HUES64 (cell line): ENCODE measurements around the gene GMCL1.
"Not testable (repeated sequence)": the region's sequence is repeated elsewhere in the genome, so short reads cannot be mapped to it uniquely, and the experiment has no call there.

ENCODE experiments used
- H3K27ac ChIP-seq: 2 replicates; pipeline ENCODE4 v1.7.0; 2013; ENCODE audit warnings: low read depth, low read length, inconsistent platforms
- H3K27me3 ChIP-seq: 2 replicates; pipeline ENCODE4 v1.6.1; 2013; ENCODE audit warnings: mild to moderate bottlenecking, low read length; ENCODE audit not compliant: insufficient read depth
- H3K36me3 ChIP-seq: 2 replicates; pipeline ENCODE4 v1.6.1; 2013; ENCODE audit warnings: mild to moderate bottlenecking, low read length; ENCODE audit not compliant: insufficient read depth
- H3K4me1 ChIP-seq: 2 replicates; pipeline ENCODE4 v1.6.1; 2013; ENCODE audit warnings: mild to moderate bottlenecking, low read length, moderate library complexity; ENCODE audit not compliant: insufficient read depth
- H3K4me3 ChIP-seq: 2 replicates; pipeline ENCODE4 v1.5.1; 2013; ENCODE audit warnings: mild to moderate bottlenecking, low read length, moderate library complexity
- H3K9ac ChIP-seq: 2 replicates; pipeline ENCODE4 v1.6.1; 2013; ENCODE audit warnings: mild to moderate bottlenecking, low read depth, low read length
- H3K9me3 ChIP-seq: 2 replicates; pipeline ENCODE4 v1.6.1; 2013; ENCODE audit warnings: low read depth, low read length; ENCODE audit not compliant: insufficient read depth
- WGBS: fragments of 150-250, 120-280 bp; methylation state at CpG from one replicate; pipeline ENCODE4 v1.1.7; 2013; ENCODE audit warnings: missing lambda C conversion rate; 5-methylcytosine and 5-hydroxymethylcytosine counted together

GMCL1 gene

GRCh38 chr2:69863298-69863697 lies 33.8 kb downstream of the GMCL1 start:
- Histone ChIP-seq H3K4me1 (no peaks in the 10 kb centered on the region), H3K27me3 (no peaks in the 10 kb centered on the region), H3K4me3 (no peak overlapping the region), H3K9ac (no peak overlapping the region), H3K9me3 (no peaks in the 10 kb centered on the region), H3K36me3 (peaks cover 71% of the 10 kb centered on the region), H3K27ac (no peak overlapping the region)
- WGBS, result 92% methylated on average over 1 of the region's 1 CpG

- no peaks in the 10 kb centered on the region for H3K9me3 ChIP-seq
- 97% methylated on average over 4 of the region's 4 CpGs for WGBS
- H3K27me3 ChIP-seq, result no peaks in the 10 kb centered on the region
- no peak overlapping the region for H3K4me3 ChIP-seq
- no peaks in the 10 kb centered on the region for H3K4me1 ChIP-seq
- no peak overlapping the region for H3K27ac ChIP-seq
- no peak overlapping the region for H3K9ac ChIP-seq
- H3K36me3 ChIP-seq, result no peaks in the 10 kb centered on the region
These were observed 59.0 kb downstream of the GMCL1 start for GRCh38 chr2:69888451-69888850.

GRCh38 chr2:69889302-69889701 lies 59.8 kb downstream of the GMCL1 start:
- H3K4me3 ChIP-seq, result no peak overlapping the region

GRCh38 chr2:69890881-69891280 lies 61.4 kb downstream of the GMCL1 start:
- Histone ChIP-seq H3K4me1 (no peaks in the 10 kb centered on the region), H3K9me3 (no peaks in the 10 kb centered on the region), H3K27me3 (no peaks in the 10 kb centered on the region), H3K9ac (no peak overlapping the region), H3K27ac (no peak overlapping the region), H3K4me3 (no peak overlapping the region), H3K36me3 (peaks cover 6% of the 10 kb centered on the region)
- no CpG with 5 or more reads among the region's 1 CpG for WGBS

More at GRCh38 chr2:69889302-69889701, 59.8 kb downstream of the GMCL1 start:
- Histone ChIP-seq H3K27ac (no peak overlapping the region), H3K36me3 (no peaks in the 10 kb centered on the region), H3K27me3 (no peaks in the 10 kb centered on the region), H3K9me3 (no peaks in the 10 kb centered on the region), H3K9ac (no peak overlapping the region), H3K4me1 (no peaks in the 10 kb centered on the region)

GRCh38 chr2:69892838-69893424 lies 63.5 kb downstream of the GMCL1 start:
- not testable (repeated sequence) for H3K4me1 ChIP-seq
- peak overlapping the region; percentile 92 for H3K4me3 ChIP-seq

GRCh38 chr2:69893684-69894551 lies 64.5 kb downstream of the GMCL1 start, which contains the start of gene SNRNP27:
Gene SNRNP27 (plus strand): TSS chr2:69893956. CDS start chr2:69893985, 29 bp downstream.
- H3K9me3 ChIP-seq, result no peaks in the 10 kb centered on the region
- 3% methylated on average over 32 of the region's 32 CpGs for WGBS
- H3K27me3 ChIP-seq, result no peaks in the 10 kb centered on the region
- H3K9ac ChIP-seq, result peak within 1 kb of the TSS; percentile 93
- H3K36me3 ChIP-seq, result peaks cover 32% of the 10 kb centered on the region
- peak within 1 kb of the TSS; percentile 92 for H3K4me3 ChIP-seq
- H3K4me1 ChIP-seq, result no peaks in the 10 kb centered on the region
- H3K27ac ChIP-seq, result peak within 1 kb of the TSS; percentile 78

More at GRCh38 chr2:69892838-69893424, 63.5 kb downstream of the GMCL1 start:
- Histone ChIP-seq H3K36me3 (peaks cover 25% of the 10 kb centered on the region), H3K9ac (peak overlapping the region; percentile 93; the same call in 1 of the 2 replicates)
- H3K27me3 ChIP-seq, H3K9me3 ChIP-seq, H3K27ac ChIP-seq: not testable (repeated sequence)
- WGBS, result 94% methylated on average over 5 of the region's 7 CpGs

GRCh38 chr2:69894737-69895136 lies 65.3 kb downstream of the GMCL1 start:
- 87% methylated on average over 23 of the region's 23 CpGs for WGBS
- H3K9me3 ChIP-seq, H3K27me3 ChIP-seq, H3K4me1 ChIP-seq, H3K27ac ChIP-seq: not testable (repeated sequence)
- Histone ChIP-seq H3K4me3 (peak overlapping the region; percentile 92), H3K9ac (peak overlapping the region; percentile 93), H3K36me3 (peaks cover 40% of the 10 kb centered on the region)

- Histone ChIP-seq H3K9me3 (no peaks in the 10 kb centered on the region), H3K27ac (no peak overlapping the region), H3K9ac (no peak overlapping the region), H3K36me3 (peaks cover 85% of the 10 kb centered on the region), H3K4me1 (no peaks in the 10 kb centered on the region), H3K27me3 (no peaks in the 10 kb centered on the region), H3K4me3 (no peak overlapping the region)
- 95% methylated on average over 8 of the region's 8 CpGs for WGBS
These were observed 72.9 kb downstream of the GMCL1 start for GRCh38 chr2:69902213-69902922.

- H3K27ac ChIP-seq, result no peak overlapping the region
- no peaks in the 10 kb centered on the region for H3K9me3 ChIP-seq
- H3K36me3 ChIP-seq, result peaks cover 67% of the 10 kb centered on the region
These were observed 77.8 kb downstream of the GMCL1 start for GRCh38 chr2:69907216-69907615.

GRCh38 chr2:69911985-69912563 lies 82.6 kb downstream of the GMCL1 start:
- no peaks in the 10 kb centered on the region for H3K4me1 ChIP-seq
- WGBS, result 43% methylated on average over 1 of the region's 2 CpGs
- peaks cover 38% of the 10 kb centered on the region for H3K36me3 ChIP-seq
- no peak overlapping the region for H3K4me3 ChIP-seq
- H3K27ac ChIP-seq, result no peak overlapping the region
- H3K9me3 ChIP-seq, result no peaks in the 10 kb centered on the region
- H3K27me3 ChIP-seq, result peaks cover 9% of the 10 kb centered on the region; the same call in 1 of the 2 replicates
- H3K9ac ChIP-seq, result no peak overlapping the region

More at GRCh38 chr2:69907216-69907615, 77.8 kb downstream of the GMCL1 start:
- H3K9ac ChIP-seq, result no peak overlapping the region
- no peak overlapping the region for H3K4me3 ChIP-seq
- H3K27me3 ChIP-seq, result no peaks in the 10 kb centered on the region
- no peaks in the 10 kb centered on the region for H3K4me1 ChIP-seq
